ENCODE data around the gene CSNK2A3. TPM values are rescaled to one million over a fixed set of nuclear protein-coding genes. Genes with fewer than 3 reads are reported as not detected.

The CSNK2A3 gene
- total RNA-seq, 1 experiment from 2014 or later, result 2.0 TPM

DNA sequence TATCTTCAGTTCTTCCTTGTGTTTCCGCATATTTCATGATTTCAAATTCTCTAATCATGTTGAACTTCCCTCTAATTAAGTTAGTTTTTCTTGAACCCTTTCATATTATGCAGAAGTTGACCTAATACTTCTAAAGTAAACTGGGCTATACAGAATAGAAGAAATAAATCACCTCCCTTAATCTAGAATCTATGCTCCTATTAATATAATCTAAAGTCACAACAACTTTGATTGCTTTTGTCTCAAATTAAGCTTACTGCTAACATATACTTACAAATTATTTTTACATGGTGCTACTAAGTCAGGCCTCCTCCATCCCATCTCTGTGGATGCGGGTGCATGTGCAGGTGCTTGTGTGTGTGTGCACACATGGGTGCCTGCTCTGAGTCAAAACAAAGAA, 27.3 kb upstream of the CSNK2A3 start (continued):
- TF ChIP-seq ZNF274 (IDR thresholded peaks at IDR 0.05; ENCODE audit: low read depth, low read length), result no peak
- TF ChIP-seq, protein P1, sequence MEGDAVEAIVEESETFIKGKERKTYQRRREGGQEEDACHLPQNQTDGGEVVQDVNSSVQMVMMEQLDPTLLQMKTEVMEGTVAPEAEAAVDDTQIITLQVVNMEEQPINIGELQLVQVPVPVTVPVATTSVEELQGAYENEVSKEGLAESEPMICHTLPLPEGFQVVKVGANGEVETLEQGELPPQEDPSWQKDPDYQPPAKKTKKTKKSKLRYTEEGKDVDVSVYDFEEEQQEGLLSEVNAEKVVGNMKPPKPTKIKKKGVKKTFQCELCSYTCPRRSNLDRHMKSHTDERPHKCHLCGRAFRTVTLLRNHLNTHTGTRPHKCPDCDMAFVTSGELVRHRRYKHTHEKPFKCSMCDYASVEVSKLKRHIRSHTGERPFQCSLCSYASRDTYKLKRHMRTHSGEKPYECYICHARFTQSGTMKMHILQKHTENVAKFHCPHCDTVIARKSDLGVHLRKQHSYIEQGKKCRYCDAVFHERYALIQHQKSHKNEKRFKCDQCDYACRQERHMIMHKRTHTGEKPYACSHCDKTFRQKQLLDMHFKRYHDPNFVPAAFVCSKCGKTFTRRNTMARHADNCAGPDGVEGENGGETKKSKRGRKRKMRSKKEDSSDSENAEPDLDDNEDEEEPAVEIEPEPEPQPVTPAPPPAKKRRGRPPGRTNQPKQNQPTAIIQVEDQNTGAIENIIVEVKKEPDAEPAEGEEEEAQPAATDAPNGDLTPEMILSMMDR (IDR thresholded peaks at IDR 0.05 in 2 of 3, conservative IDR thresholded peaks at IDR 0.05 in 1 of 3; ENCODE audit: borderline replicate concordance in 1 of 3, insufficient read depth in 1 of 3, low read depth in 2 of 3, low read length in 2 of 3), result no peak

DNA sequence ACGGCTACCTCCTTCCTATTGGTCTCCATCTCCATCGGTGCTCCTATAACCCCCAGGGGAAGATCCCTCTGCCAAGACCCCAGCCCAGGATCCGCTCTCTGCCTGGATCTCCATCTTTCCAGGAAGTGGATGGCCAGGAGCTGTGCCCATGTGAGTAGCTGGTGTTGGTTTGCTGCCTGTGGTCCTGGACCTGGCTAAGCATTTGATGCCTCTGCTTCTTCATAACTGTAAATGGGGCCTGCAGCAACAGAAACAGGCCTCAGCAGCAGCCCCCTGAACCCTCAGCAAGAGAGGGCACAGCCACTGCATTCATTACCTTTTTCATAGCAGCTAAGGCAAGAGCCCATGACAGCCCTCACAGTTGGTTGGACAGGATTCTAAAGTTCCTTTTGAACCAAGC, 26.6 kb upstream of the CSNK2A3 start:
- TF ChIP-seq, protein P2, sequence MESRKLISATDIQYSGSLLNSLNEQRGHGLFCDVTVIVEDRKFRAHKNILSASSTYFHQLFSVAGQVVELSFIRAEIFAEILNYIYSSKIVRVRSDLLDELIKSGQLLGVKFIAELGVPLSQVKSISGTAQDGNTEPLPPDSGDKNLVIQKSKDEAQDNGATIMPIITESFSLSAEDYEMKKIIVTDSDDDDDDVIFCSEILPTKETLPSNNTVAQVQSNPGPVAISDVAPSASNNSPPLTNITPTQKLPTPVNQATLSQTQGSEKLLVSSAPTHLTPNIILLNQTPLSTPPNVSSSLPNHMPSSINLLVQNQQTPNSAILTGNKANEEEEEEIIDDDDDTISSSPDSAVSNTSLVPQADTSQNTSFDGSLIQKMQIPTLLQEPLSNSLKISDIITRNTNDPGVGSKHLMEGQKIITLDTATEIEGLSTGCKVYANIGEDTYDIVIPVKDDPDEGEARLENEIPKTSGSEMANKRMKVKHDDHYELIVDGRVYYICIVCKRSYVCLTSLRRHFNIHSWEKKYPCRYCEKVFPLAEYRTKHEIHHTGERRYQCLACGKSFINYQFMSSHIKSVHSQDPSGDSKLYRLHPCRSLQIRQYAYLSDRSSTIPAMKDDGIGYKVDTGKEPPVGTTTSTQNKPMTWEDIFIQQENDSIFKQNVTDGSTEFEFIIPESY (IDR thresholded peaks at IDR 0.05; ENCODE audit: extremely low read depth, insufficient replicate concordance, low read length), result no peak
- TF ChIP-seq, protein P1 (IDR thresholded peaks at IDR 0.05 in 2 of 3, conservative IDR thresholded peaks at IDR 0.05 in 1 of 3; ENCODE audit: borderline replicate concordance in 1 of 3, insufficient read depth in 1 of 3, low read depth in 2 of 3, low read length in 2 of 3), result no peak
- TF ChIP-seq RAD21 (IDR thresholded peaks at IDR 0.05; ENCODE audit: low read depth) (no peak), CEBPB (IDR thresholded peaks at IDR 0.05; ENCODE audit: low read depth) (no peak), EZH2 (IDR thresholded peaks at IDR 0.05) (no peak)
- TF ChIP-seq, protein P3, sequence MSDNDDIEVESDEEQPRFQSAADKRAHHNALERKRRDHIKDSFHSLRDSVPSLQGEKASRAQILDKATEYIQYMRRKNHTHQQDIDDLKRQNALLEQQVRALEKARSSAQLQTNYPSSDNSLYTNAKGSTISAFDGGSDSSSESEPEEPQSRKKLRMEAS (IDR thresholded peaks at IDR 0.05), result no peak
- intact Hi-C loops (cut with micrococcal nuclease), result no loop called here
- no peak overlapping the region for H3K27ac ChIP-seq (ENCODE audit: low read depth, low read length)
- no peak overlapping the region for H3K9ac ChIP-seq (ENCODE audit: low read length)
- H3K27me3 ChIP-seq (ENCODE audit: insufficient read depth, low read length), result no peaks in the 10 kb centered on the region
- no TSS peak for BruUV-seq (replicated peaks)
- no peaks in the 10 kb centered on the region for H3K9me2 ChIP-seq (ENCODE audit: insufficient read depth)
- ChIA-PET RAD21 (ENCODE audit: low non-redundant PET in 1 of 2, low total read pairs in 2 of 2, uncharacterized antibody in 2 of 2, unreplicated experiment in 2 of 2) (no interaction called here), POLR2A (no interaction called here), CTCF (no interaction called here)
- H4K20me1 ChIP-seq (ENCODE audit: insufficient read depth), result no peaks in the 10 kb centered on the region
- no peaks in the 10 kb centered on the region for H3K9me3 ChIP-seq (ENCODE audit: control insufficient read depth in 1 of 2, insufficient read depth in 1 of 2, low read depth in 1 of 2, low read length in 2 of 2)
- H3K4me1 ChIP-seq (ENCODE audit: control insufficient read depth in 1 of 2, insufficient read depth in 2 of 2, low read length in 2 of 2), result no peaks in the 10 kb centered on the region
- ATAC-seq, result no peak
- H2AFZ ChIP-seq (ENCODE audit: low read depth, low read length, poor library complexity, severe bottlenecking), result no peak overlapping the region
- H3K4me3 ChIP-seq (replicated peaks in 1 of 2; ENCODE audit: low read depth in 1 of 2, low read length in 2 of 2), result no peak overlapping the region
- no peaks in the 10 kb centered on the region for H3K36me3 ChIP-seq (ENCODE audit: control insufficient read depth in 1 of 2, insufficient read depth in 2 of 2, low read length in 2 of 2)
- H3K4me2 ChIP-seq (ENCODE audit: low read length), result no peak overlapping the region
- DNase-seq (ENCODE audit: low read depth, low spot score), result no peak
- no peaks in the 10 kb centered on the region for H3K79me2 ChIP-seq (ENCODE audit: insufficient read depth, low read length)
